GM12878 (cell line): ENCODE data around the gene GSAP.

Experiments used
- CHD2 ChIP-seq: IDR thresholded peaks from 2 replicates; pipeline ENCODE4 v1.6.1; 2011; ENCODE audit warnings: low read depth, low read length, improper control_type of control experiment, borderline replicate concordance
- CTCF ChIP-seq, 3 experiments: IDR thresholded peaks in 2 of 3; conservative IDR thresholded peaks in 1 of 3; 2 replicates each; pipeline ENCODE4 v1.5.1; 2011; ENCODE audit warnings: low read depth in 3 of 3, low read length in 3 of 3, mild to moderate bottlenecking in 3 of 3, control low read depth in 2 of 3, moderate library complexity in 2 of 3, inconsistent platforms in 1 of 3, mixed read lengths in 1 of 3; ENCODE audit not compliant: control insufficient read depth in 2 of 3, insufficient read depth in 1 of 3; ENCODE audit errors: extremely low read depth in 1 of 3
- DPF2 ChIP-seq: fragments of 450-650 bp; IDR thresholded peaks from 2 replicates; pipeline ENCODE4 v1.6.1; 2017; ENCODE audit warnings: mild to moderate bottlenecking
- NFYB ChIP-seq: IDR thresholded peaks from 2 replicates; pipeline ENCODE4 v1.6.1; 2011; ENCODE audit warnings: low read depth, mild to moderate bottlenecking, low read length, improper control_type of control experiment, moderate library complexity; ENCODE audit not compliant: insufficient read depth
- ZBTB40 ChIP-seq: fragments of 450-650 bp; IDR thresholded peaks from 2 replicates; pipeline ENCODE4 v1.6.1; 2016; ENCODE audit warnings: mild to moderate bottlenecking, moderate library complexity, borderline replicate concordance

- no peak for TF ChIP-seq DPF2
- TF ChIP-seq CHD2, result no peak
- TF ChIP-seq CTCF (IDR thresholded peaks at IDR 0.05 in 2 of 3, conservative IDR thresholded peaks at IDR 0.05 in 1 of 3; ENCODE audit: control insufficient read depth in 2 of 3, extremely low read depth in 1 of 3, insufficient read depth in 1 of 3, low read depth in 3 of 3, low read length in 3 of 3), result no peak
- TF ChIP-seq NFYB, result no peak
- TF ChIP-seq ZBTB40, result no peak
Measured at GRCh38 chr7:77409739-77410547, 6.2 kb downstream of the GSAP start.
